SIG-M5 treated with dmso at 0.1 percent for 504 hours (cell line): Measurements from ENCODE around the gene VIP.
"Not testable (repeated sequence)": the region's sequence is repeated elsewhere in the genome, so short reads cannot be mapped to it uniquely, and the experiment has no call there.

ENCODE experiments used
- DNase-seq: peaks from one replicate; lab custom pipeline; 2025; ENCODE audit not compliant: unreplicated experiment; lab: John Stamatoyannopoulos, UW

VIP gene

DNA sequence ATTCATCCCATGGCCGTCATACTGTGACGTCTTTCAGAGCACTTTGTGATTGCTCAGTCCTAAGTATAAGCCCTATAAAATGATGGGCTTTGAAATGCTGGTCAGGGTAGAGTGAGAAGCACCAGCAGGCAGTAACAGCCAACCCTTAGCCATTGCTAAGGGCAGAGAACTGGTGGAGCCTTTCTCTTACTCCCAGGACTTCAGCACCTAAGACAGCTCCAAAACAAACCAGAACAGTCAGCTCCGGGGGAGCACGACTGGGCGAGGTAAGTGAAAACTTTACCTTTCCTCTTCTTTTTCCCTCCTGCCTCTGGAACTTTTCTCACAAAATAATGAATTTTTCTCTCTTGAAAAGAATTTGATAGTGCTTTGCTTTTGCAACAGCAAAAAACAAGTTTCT is at the start of gene VIP:
Gene VIP, plus strand, starts transcription at position 104 of the 400 bp plus-strand sequence. CDS start 1,381 bp downstream, outside the sequence.
- DNase-seq: no peak

DNA sequence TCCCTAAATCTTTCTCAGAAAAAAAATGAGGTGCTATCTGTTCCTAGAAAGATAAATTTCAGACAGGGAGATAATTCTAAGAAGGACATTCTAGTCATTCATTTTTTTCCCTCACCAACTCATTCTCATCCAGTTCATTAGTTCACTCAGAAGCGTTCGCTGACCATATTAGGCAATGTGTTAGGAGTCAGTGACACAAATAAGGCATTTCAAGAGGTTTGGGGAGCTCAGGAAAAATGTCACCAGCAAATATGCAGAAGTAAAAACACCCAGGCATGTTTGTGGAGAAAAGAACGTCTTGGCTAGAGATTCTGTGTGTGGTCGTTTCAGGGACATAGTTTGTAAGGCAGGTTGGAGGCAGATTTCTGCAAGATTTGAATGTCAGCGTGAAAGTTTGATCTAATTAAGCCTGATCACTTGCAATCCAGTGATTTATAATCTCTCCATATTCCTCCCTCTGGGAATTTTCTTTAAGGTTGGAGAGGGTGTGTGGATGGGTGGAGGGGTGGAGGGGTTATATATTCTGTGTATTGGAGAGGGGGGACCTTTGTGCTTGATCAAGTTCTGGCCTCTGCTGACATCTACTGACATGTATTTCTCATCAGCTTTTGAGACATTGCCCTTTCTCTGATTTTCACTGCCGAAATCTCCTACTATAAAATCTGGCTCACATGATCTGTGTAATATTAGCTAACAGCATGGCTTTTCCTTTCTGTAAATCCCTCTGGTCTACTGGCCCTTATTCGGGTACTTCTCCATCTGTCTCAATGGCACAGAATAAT is 49.3 kb upstream of the VIP start:
- DNase-seq: no peak

DNA sequence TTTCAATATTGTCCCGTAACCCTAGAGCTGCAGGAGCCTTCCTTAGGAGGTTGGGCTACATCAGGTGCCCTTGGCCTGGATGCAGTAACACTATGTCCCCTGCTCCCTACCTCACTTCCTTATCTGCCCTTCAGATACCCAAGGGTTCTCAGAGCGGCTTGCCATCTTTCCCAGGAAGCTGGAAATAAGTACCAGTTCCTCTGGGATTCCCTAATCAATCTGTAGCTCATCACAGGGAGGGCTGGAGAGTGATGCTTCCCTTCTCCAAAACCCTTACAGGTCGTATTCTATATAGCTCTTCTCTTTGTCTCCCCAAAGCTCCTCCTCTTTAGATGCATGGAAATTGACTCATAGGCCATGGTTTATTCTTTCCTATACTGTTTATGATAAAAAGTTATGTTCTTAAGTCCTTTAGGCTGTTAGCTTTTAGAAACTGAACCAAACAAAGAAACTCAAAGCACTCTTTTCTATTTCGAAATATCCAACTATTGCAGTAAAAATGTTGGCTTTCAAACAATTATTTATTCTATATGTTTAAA is 48.7 kb upstream of the VIP start:
- DNase-seq: no peak

DNA sequence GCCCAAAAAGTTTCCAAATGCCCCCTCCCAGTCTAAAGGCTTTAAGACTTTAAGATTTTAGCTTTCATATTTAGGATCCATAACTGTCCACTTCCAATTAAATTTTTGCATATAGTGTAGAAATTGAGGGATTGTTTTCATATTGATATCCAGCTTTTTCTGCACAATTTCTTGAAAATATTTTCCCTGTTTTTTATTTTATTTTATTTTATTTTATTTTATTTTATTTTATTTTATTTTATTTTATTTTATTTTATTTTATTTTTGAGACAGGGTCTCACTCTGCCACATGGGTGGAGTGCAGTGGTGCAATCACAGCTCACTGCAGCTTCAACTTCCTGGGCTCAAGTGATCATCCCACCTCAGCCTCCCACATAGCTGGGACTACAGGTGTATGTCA is 46.8 kb upstream of the VIP start:
- not testable (repeated sequence) for DNase-seq

DNA sequence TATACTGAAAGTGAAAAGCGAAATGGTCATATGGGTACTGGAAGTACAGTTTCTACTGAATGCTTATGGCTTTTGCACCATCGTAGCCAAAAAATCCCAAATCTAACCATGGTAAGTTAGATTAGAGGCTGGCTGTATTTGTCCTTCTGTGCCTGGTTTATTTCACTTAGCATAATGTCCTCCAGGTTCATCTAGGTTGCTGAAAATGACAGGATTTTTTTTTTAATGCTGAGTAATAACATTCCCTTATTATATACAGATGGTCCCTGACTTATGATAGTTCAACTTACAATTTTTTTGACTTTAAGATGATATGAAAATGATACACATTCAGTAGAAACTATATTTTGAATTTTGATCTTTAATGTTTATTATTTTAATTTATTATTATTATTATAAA is 45.3 kb upstream of the VIP start:
- DNase-seq: no peak

DNA sequence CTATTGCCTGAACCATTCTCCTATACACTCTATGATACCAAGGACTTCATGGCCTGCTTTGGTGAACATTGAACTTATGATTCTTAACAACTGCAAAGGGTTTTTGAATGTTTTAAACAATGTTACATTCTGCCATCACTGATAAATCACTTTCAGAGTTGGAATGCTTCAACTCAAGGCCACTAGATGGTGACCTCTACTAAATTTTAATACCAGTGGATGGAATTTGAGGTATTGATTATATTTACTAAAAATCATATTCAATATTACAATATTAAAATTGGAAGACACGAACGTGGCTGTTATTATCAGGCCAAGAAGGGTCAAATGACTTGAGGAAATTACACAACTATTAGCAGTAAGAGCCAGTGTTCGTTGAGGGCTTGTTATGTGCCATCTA is 34.3 kb upstream of the VIP start:
- no peak for DNase-seq

DNA sequence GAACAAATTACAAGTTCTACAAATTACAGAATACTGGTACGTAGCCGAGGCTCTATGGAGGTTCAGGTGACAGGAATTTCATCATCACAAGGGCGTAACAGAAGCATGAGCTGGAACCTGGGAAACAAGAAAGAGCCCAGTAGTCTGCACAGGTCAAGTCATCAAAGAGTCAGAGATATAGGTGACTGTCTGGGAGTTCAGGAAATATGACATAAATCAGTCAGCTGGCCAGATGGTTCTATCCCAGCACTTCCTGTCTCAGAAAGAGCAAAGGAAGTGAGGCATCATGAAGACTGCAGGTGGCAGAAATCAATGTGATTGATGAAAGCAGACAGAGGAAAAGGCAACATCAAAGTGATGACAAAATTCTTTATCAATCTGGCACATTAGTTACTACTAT is 29.6 kb upstream of the VIP start:
- DNase-seq: no peak

DNA sequence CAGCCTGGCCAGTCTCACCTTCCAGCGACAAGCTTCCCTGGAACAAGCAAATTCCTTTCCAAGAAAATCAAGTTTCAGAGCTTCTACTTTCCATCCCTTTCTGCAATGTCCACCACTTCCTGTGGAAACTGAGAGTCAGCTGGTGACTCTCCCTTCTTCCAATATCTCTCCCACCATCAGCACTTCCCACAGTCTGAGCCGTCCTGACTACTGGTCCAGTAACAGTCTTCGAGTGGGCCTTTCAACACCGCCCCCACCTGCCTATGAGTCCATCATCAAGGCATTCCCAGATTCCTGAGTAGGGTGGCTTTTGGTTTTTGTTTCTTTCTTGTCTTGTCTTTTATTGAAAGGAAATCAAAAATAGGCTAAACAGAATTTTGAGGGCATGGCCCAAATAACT is 28.6 kb upstream of the VIP start:
- DNase-seq: no peak

DNA sequence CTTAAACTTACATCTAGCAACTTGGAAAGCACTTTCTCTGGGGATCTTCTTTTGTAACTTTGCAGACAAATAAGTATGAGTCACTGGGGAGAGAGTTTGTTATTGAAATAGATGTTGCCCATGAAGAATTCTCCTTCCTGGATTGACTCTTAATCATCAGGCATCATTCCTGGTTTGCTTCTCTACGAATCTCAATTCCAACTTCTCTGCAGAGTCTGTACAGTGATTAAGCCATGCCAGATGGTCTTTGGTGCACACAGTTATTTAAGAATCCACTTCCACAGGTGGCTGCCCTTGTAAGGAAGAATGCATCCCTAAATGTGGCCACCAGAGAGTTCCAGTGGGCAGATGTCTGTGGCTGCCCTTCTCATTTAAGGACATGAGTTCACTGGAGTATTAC is 27.2 kb upstream of the VIP start:
- no peak for DNase-seq

DNA sequence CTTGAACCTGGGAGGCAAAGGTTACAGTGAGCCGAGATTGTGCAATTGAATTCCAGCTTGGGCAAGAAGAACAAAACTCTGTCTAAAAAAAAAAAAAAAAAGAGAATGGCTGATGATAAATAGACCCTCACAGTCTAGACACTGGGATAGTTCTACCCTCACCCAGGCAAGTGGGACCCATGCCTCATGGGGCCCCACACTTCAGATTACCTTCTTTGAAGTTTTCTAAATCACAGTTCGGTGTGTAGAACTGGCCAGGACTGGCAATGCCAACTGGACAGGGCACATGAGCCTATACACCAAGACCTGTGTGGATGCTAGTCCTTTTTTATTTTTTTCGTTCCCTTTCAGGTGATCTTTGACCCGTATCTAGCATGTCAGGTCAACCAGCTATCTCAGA is 24.3 kb upstream of the VIP start:
- no peak for DNase-seq

DNA sequence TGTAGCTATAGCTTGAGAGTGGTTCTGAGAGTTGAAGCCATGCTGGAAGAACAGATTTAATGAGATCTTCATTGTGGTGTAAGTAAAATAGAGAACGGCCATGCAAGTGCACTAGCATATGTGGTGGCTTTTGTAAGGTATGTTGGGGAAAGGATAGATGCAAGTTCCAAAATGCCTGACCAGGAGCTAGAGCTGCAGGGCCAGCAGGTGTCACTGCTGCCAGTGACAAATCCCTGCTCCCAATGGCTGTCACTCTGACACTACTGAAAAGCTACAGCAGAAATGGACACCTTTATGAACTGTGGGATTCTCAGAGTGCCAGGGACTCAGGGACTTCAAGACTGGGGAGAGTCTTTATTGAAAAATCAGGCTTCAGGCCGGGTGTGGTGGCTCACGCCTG is 23.1 kb upstream of the VIP start:
- DNase-seq: no peak

DNA sequence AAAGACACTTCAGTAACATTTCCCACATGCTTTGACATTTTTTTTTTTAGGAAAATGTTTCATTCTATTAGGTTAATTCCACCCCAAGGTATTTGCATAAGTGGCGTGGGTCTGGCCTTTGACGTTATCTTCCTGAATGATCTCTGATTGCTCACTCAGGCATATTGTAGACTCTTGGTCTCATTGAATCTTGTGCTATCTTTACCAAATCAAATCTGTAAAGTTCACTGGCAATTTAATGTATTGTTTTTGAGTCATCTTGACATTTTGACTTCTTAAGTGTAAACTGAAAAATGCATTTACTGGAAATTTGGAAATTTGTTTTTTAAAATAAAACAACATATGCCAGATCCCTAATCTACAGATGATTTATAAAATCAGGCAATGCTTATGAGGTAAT is 16.0 kb upstream of the VIP start:
- no peak for DNase-seq

DNA sequence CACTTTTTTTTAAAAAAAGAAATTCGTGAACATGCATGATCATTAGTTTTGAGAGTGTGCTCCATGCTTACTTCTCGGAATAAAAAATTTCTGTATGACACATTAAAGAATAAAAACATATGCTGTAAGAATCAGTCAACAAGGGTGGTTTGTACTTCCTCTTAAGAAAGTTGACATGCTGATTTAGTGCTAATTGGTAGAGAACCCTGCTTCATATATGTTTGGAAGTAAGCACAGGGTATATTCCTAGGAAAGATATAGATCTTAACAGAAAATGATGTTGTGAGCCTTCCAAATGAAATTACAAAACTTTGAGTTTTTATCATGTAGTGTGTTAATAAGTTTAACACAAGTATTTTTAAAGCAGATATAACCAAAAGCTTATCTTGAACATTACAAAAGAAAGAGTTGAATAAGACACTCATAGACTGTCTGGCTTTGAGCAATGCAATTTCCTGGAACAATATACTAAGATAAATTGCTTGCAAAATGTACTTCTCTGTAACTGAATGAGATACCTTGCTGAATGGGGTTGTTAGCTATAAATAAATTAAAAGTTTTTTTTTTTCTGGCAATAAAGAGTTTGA is 13.8 kb upstream of the VIP start:
- no peak for DNase-seq

DNA sequence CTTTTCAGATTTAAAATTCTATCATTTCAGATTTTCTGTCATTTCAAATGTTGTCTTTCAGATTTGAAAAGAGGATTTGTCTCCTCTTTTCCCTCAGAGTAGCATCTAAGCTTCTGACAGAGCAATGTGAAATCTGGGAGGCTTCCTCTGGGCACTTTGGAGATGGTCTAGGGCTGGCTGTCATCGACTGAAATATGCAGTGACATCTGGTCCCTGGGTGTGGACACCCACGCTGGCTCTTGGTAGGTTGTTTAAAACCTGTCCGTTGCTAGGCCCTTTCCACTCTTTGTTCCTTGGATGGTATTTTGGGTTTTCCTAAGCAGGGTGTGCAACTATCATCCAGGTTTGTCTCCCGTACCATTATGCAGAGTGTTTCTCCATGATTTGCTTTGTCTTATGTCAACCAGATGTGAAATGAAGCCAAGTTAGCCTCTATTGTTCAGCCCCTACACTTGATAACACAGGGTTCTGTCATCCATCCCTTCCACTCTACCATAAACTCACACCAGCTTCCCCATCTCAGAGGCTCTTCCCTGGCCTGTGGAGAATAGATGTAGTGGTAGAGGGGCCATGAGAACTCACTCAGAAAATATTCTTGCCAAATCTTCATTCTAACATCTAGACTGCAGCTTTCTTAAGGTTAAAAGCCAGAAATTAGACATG is 5.0 kb upstream of the VIP start:
- DNase-seq: no peak

DNA sequence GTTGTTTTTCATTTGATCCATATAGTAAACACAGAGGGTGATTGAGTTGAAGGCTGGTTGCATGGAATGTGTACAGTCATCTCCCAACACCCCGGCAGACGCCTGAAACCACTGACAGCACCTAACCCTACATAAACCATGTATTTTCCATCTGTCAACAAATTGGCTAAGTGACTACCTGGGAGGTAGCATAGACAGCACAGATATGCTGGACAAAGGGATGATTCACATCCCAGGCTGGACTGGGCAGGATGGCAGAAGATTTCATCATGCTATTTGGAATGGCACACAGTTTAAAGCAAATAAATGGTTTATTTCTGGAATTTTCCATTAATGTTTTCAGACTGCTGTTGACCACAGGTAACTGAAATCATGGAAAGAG is 4.4 kb upstream of the VIP start:
- no peak for DNase-seq

DNA sequence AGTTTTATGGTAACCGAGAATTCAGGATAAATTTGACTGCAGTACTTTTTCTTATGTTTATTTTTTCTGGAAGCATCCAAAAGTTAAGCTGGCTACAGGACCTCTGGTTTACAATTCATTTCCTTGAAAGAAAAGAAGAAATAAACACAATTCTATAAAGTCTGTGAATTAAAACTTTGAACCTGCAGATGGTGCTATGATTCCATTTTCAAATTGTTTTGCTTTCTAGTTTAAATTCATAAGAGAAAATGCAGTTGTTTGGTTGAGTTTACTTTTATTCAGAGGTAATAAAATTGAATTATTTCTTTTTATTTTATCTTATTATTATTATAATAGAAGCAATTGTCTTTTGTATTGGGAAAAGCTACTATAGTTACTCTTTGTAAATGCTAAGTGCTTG is 1.8 kb upstream of the VIP start:
- no peak for DNase-seq

DNA sequence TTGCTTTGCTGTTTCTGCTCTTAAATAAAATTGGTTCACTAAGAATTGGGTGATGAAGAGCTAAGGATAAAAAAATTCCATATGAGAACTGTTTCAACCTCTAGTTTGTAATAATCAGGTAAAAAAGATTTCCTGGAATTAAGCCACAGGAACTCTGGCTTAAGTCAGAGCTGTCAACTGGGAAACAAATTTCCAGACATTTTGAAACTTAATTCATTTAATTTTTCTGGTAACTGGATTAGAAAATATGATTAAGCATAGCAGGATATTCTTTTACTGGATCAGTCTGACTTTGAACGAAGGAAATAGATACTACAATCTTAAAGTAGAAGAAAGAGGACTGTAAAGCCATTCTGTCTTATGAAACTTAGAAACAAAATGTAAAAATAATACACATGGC is 1.3 kb upstream of the VIP start:
- DNase-seq: no peak

DNA sequence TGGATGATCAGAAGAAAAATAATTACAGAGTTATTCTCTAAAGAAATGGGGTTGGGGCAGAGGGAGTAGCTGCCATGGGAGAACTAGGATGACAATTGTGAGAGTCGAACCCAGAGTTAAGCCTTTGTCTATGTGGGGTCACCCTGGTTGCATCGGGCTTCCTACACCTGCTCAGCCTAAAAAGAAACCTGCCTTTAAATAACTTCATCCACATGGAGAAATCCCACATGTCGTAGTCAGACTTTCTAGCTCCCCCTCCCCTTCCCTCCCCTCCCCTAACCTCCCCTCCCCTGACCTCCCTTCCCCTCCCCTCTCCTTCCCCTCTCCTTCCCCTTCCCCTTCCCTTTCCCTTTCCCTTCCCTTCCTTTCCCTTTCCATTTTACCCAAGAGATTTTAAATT is 14.7 kb downstream of the VIP start:
- no peak for DNase-seq

DNA sequence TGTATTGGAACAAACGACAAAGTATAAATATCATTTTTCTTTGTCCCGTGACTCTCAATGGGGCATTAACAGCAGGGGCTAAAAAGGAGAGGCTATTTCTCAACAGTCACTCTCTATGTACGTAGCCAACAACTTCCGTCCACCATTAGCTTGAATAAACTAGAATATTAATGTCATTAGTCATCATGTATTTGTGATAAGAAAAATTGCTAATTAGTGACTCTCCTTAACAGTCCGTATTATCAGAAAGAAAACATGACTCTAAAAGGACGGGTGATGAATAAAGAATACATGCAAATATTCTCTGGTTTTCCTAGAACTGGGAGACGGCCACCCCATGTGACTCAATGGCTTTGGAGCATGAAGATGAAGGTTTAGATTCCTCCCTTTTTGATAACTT is 18.6 kb downstream of the VIP start:
- DNase-seq: no peak

DNA sequence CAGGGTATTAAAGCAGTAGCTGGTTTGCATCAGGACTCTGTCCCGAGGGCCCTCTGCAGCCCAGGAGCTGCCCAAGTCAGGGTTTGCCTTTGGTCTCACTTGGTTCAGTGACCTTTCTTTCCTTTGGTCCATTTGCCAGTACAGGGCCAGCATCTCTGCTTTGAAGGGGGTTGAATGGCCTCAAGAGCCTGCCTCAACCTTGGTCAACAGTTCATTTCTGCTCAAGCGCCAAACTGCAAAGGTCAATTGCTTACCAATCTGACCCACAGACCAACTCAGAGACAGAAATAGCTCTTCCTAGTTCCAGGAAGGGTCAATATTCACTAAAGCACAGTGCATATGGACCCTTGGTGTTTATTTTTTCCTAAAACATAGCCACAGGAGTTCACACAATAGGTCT is 19.4 kb downstream of the VIP start:
- DNase-seq: no peak

DNA sequence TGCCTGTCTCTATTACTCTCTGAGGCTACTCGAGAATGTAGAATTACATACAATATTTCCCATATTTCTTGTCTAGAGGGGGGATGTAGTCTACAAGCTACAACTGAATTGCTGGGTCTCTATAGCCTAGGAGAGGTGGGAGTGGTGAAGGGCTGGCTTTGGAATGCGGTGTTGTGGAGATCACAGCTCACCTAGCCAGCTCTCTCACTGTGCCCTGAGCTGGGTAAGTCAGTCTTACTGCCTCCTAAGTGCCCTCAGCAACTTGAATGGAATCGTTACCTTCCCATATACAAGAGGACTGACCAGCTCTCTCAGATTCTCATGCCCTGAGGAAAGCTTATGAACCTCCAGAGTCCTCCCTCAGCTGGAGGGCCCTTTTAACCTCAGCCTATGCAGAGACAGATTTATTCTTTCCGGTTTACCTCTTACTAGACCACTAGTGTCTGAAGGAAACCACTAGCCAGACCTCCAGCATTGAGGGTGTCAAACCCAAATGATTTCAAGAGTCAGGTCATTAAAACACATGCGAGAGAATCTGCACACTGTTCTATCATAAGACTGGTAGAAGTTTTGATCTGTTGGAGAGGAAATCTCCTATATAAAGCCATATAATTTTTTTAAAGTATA is 20.6 kb downstream of the VIP start:
- no peak for DNase-seq

DNA sequence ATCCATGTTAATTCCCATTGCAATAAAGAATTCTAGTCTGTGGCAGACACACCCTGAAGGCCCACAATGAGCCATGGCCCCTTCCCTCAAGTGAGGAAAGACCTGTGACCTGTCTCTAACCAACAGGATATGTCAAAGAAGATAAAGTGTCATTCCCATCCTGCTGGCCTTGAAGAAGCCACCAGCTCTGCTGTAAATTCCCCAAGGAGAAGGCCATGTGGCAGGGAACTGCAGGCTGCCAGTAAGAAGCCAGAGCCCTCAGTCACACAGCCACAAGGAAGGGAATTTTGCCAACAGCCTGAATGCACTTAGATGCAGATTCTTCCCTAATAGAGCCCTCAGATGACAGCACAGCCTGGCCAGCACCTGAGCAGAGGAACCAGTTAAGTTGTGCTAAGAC is 24.8 kb downstream of the VIP start:
- no peak for DNase-seq
